Endothelial cell of umbilical vein (primary cell): Measurements from ENCODE around the gene TTC17. TPM values are rescaled to one million over a fixed set of nuclear protein-coding genes. Genes with fewer than 3 reads are reported as not detected.

Source experiments
- BruUV-seq: library from RNA; stranded (reverse); fragments of 400-500 nt; replicated peaks from 2 replicates; lab custom pipeline; 2021; lab: Mats Ljungman, UMichigan
- CTCF ChIA-PET: fragments of 300-600, 350-600 bp; sonication (Branson Sonifier 250); formaldehyde crosslinking; loops from one replicate; lab custom pipeline; 2021; ENCODE audit warnings: antibody characterized with exemption, inconsistent platforms; lab: Charles Lee
- POLR2A ChIA-PET: fragments of 300-600, 350-600 bp; sonication (Branson Sonifier 250); formaldehyde crosslinking; loops from one replicate; lab custom pipeline; 2021; ENCODE audit warnings: antibody characterized with exemption, inconsistent platforms; lab: Charles Lee
- DNase-seq: peaks from one replicate; pipeline ENCODE4 v3.0.0-alpha.2; 2011; ENCODE audit warnings: low read depth, low spot score
- FAIRE-seq: peaks from 2 replicates; lab custom pipeline; 2011; peaks lifted over from hg19 to GRCh38; lab: Jason Lieb, UNC
- H2AFZ ChIP-seq: 2 replicates; pipeline ENCODE4 v1.6.0; 2012; ENCODE audit warnings: low read depth, low read length, control low read depth, inconsistent platforms
- H3K27ac ChIP-seq: 2 replicates; pipeline ENCODE4 v1.5.1; 2011; ENCODE audit warnings: low read depth, mild to moderate bottlenecking, control low read depth, low read length, moderate library complexity; ENCODE audit not compliant: insufficient read depth
- H3K27me3 ChIP-seq, 2 experiments: 2 replicates each; pipeline versions ENCODE4 v1.6.0 to v1.6.1; 2011; ENCODE audit warnings: low read length in 2 of 2, mixed read lengths in 1 of 2; ENCODE audit not compliant: control insufficient read depth in 2 of 2, insufficient read depth in 2 of 2
- H3K36me3 ChIP-seq, 2 experiments: 2 replicates in 1 of 2; 3 replicates in 1 of 2; pipeline ENCODE4 v1.5.1; 2011; ENCODE audit warnings: low read length in 2 of 2, mild to moderate bottlenecking in 1 of 2, moderate library complexity in 1 of 2; ENCODE audit not compliant: control insufficient read depth in 2 of 2, insufficient read depth in 2 of 2; ENCODE audit errors: extremely low read depth in 1 of 2
- H3K4me1 ChIP-seq: 3 replicates; pipeline ENCODE4 v1.5.1; 2011; ENCODE audit warnings: mild to moderate bottlenecking, low read length; ENCODE audit not compliant: control insufficient read depth, insufficient read depth; ENCODE audit errors: extremely low read depth
- H3K4me2 ChIP-seq: 2 replicates; pipeline ENCODE4 v1.6.1; 2011; ENCODE audit warnings: low read length, control low read depth, mixed read lengths; ENCODE audit not compliant: insufficient read depth
- H3K4me3 ChIP-seq, 3 experiments: fragments of 200-600 bp in 1 of 3; sonication (generic), shearing (Covaris generic) in 1 of 3; replicated peaks in 1 of 3; 2 replicates each; pipeline ENCODE4 v1.5.1; 2011 to 2016; ENCODE audit warnings: control low read depth in 3 of 3, low read length in 3 of 3, mild to moderate bottlenecking in 2 of 3, inconsistent platforms in 1 of 3, low read depth in 1 of 3, moderate library complexity in 1 of 3; ENCODE audit not compliant: insufficient read depth in 1 of 3
- H3K79me2 ChIP-seq: 2 replicates; pipeline ENCODE4 v1.6.0; 2012; ENCODE audit warnings: low read length, inconsistent platforms; ENCODE audit not compliant: control insufficient read depth, insufficient read depth
- H3K9ac ChIP-seq: replicated peaks from 2 replicates; pipeline ENCODE3; 2011; ENCODE audit warnings: low read length, control low read depth; ENCODE audit not compliant: insufficient read depth; ENCODE audit errors: extremely low read depth
- H3K9me1 ChIP-seq: replicated peaks from 3 replicates; pipeline ENCODE4 v1.6.0; 2011; ENCODE audit warnings: mild to moderate bottlenecking, low read length; ENCODE audit not compliant: control insufficient read depth, insufficient read depth; ENCODE audit errors: extremely low read depth
- H3K9me3 ChIP-seq: replicated peaks from 2 replicates; pipeline ENCODE4 v1.5.1; 2012; ENCODE audit warnings: low read length, inconsistent platforms; ENCODE audit not compliant: control insufficient read depth, insufficient read depth
- H4K20me1 ChIP-seq: replicated peaks from 2 replicates; pipeline ENCODE3; 2011; ENCODE audit warnings: mild to moderate bottlenecking, low read length; ENCODE audit not compliant: control insufficient read depth, insufficient read depth; ENCODE audit errors: extremely low read depth
- FOS ChIP-seq: IDR thresholded peaks from 2 replicates; pipeline ENCODE4 v1.6.1; 2011; ENCODE audit warnings: mild to moderate bottlenecking, low read length, moderate library complexity, borderline replicate concordance; ENCODE audit not compliant: insufficient read depth
- GATA2 ChIP-seq: IDR thresholded peaks from 2 replicates; pipeline ENCODE4 v1.7.0; 2011; ENCODE audit warnings: low read depth, mild to moderate bottlenecking, moderate library complexity, mixed read lengths, low read length; ENCODE audit not compliant: insufficient read length, insufficient read depth
- JUN ChIP-seq: IDR thresholded peaks from 2 replicates; pipeline ENCODE4 v1.6.1; 2011; ENCODE audit warnings: borderline replicate concordance, low read depth; ENCODE audit not compliant: insufficient read length, insufficient read depth
- MYC ChIP-seq: IDR thresholded peaks from one replicate; pipeline ENCODE4 v1.6.1; 2011; ENCODE audit warnings: mild to moderate bottlenecking, low read depth, low read length
- POLR2AphosphoS5 ChIP-seq: IDR thresholded peaks from 2 replicates; pipeline ENCODE4 v1.6.1; 2012; ENCODE audit warnings: low read depth, mild to moderate bottlenecking, control low read depth, low read length, moderate library complexity; ENCODE audit not compliant: insufficient read depth
- dilution Hi-C: fragments of 300-500 bp; cut with MboI; formaldehyde crosslinking; loops from one replicate; pipeline ENCODE4 v1.15.0; 2019; ENCODE audit warnings: low sequenced_read_pairs; ENCODE audit not compliant: extremely low pct_ligation_motif_present
- intact Hi-C: fragments of 100-400 bp; cut with micrococcal nuclease; formaldehyde crosslinking; loops from one replicate; pipeline ENCODE4 v1.10.0; 2022
- polyA plus RNA-seq, 4 experiments: library from polyadenylated mRNA; depleted of rRNA in 3 of 4; stranded (reverse) in 3 of 4; unstranded in 1 of 4; fragments of >200 nt; gene quantifications; 2 replicates each; pipeline versions ENCODE4 v1.2.1 to v1.2.3, GENCODE V29; 2011 to 2012; ENCODE audit warnings: missing spikeins in 1 of 4
- total RNA-seq: library from RNA; stranded (reverse); gene quantifications from 2 replicates; pipeline ENCODE4 v1.2.3, GENCODE V29; 2021
- TF ChIP-seq, protein P1 (sequence below), 2 donors: IDR thresholded peaks; 1 replicate in 1 of 2; 2 replicates in 1 of 2; pipeline ENCODE4 v1.5.1; 2011; ENCODE audit warnings: low read length in 2 of 2, mild to moderate bottlenecking in 2 of 2, moderate library complexity in 2 of 2, control low read depth in 1 of 2, inconsistent platforms in 1 of 2, low read depth in 1 of 2; ENCODE audit not compliant: insufficient read depth in 1 of 2; ENCODE audit errors: extremely low read depth in 1 of 2

Gene TTC17
- total and polyA plus RNA-seq, 2 donors (not counting 3 experiments of a cell fraction or from before 2014, with no cell fraction given), result 60.7 to 66.8 TPM

DNA sequence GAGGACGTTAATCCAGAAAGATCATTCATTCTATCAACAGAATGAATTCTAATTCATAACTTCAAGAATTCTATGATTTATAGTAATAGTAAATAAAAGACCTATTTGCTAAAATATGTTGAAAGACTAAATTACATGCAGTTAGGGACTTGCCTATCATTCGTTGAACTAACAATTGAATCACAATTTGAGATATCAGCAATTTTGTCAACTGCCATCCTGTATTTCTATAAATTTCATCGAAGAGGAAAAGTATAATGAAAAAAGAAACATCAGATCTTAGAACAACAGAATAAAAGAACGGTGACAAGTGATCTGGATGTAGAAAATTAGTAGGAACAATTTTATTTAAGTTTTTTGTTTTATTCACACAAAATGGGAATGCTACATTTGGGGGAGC lies 4.4 kb upstream of the TTC17 start:
- H3K27me3 ChIP-seq, result no peaks in the 10 kb centered on the region
- TF ChIP-seq JUN, result no peak
- TF ChIP-seq, protein P1, sequence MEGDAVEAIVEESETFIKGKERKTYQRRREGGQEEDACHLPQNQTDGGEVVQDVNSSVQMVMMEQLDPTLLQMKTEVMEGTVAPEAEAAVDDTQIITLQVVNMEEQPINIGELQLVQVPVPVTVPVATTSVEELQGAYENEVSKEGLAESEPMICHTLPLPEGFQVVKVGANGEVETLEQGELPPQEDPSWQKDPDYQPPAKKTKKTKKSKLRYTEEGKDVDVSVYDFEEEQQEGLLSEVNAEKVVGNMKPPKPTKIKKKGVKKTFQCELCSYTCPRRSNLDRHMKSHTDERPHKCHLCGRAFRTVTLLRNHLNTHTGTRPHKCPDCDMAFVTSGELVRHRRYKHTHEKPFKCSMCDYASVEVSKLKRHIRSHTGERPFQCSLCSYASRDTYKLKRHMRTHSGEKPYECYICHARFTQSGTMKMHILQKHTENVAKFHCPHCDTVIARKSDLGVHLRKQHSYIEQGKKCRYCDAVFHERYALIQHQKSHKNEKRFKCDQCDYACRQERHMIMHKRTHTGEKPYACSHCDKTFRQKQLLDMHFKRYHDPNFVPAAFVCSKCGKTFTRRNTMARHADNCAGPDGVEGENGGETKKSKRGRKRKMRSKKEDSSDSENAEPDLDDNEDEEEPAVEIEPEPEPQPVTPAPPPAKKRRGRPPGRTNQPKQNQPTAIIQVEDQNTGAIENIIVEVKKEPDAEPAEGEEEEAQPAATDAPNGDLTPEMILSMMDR (IDR thresholded peaks at IDR 0.05; ENCODE audit: extremely low read depth in 1 of 2, insufficient read depth in 1 of 2, low read depth in 1 of 2, low read length in 2 of 2), result no peak
- no peak for TF ChIP-seq MYC
- no peak for TF ChIP-seq POLR2AphosphoS5
- no peak for TF ChIP-seq GATA2
- TF ChIP-seq FOS, result no peak
- intact Hi-C loops, result no loop called here
- no peaks in the 10 kb centered on the region for H3K9me1 ChIP-seq
- DNase-seq (no peak), FAIRE-seq (no peak)
- no peak overlapping the region for H2AFZ ChIP-seq
- peaks cover 6% of the 10 kb centered on the region for H3K4me1 ChIP-seq
- BruUV-seq, result no TSS peak
- peaks cover 3% of the 10 kb centered on the region for H3K79me2 ChIP-seq
- CTCF ChIA-PET, result interaction anchor here (0.7 kb wide), 1 partner anchor 65 kb away, joined by 3 read pairs; no protein-coding TSS in a partner anchor
- H3K4me2 ChIP-seq, result no peak overlapping the region
- no peak overlapping the region for H3K27ac ChIP-seq
- POLR2A ChIA-PET, result interaction anchor here (0.6 kb wide), 1 partner anchor 236 kb away, joined by 5 read pairs; no protein-coding TSS in a partner anchor
- dilution Hi-C loops, result no loop called here
- no peak overlapping the region for H3K9ac ChIP-seq
- no peak overlapping the region for H3K4me3 ChIP-seq
- no peaks in the 10 kb centered on the region for H3K9me3 ChIP-seq
- no peaks in the 10 kb centered on the region for H3K36me3 ChIP-seq
- H4K20me1 ChIP-seq, result no peaks in the 10 kb centered on the region
